ENCODE results near the gene KLF13.

GRCh38 chr15:31367730-31368344 lies 41.2 kb downstream of the KLF13 start:
- TF ChIP-seq POLR2A (IDR thresholded peaks at IDR 0.05) = no peak
- no peak for TF ChIP-seq CTCF (IDR thresholded peaks at IDR 0.05)

Data from body of pancreas (tissue), 4 donors.